HEK293 (cell line): ENCODE data around the gene ARHGEF7.

ENCODE experiments used
- CTCF ChIA-PET: fragments of 350-600 bp; formaldehyde crosslinking; extraction: SDS; loops from one replicate; lab custom pipeline; 2021; ENCODE audit warnings: antibody characterized with exemption; lab: Yijun Ruan, JAX
- POLR2A ChIA-PET: fragments of 300-600 bp; formaldehyde crosslinking; extraction: SDS; loops from one replicate; lab custom pipeline; 2020; ENCODE audit warnings: antibody characterized with exemption, inconsistent platforms; lab: Yijun Ruan, JAX
- H3K27ac ChIP-seq: fragments of 200-500 bp; sonication (Bioruptor generic); 2 replicates; pipeline ENCODE4 v1.5.1; 2014; ENCODE audit warnings: low read depth, low read length, control low read depth, inconsistent platforms; ENCODE audit errors: extremely low read depth
- H3K36me3 ChIP-seq, 2 experiments: fragments of 200-500 bp in 1 of 2; sonication (Bioruptor generic) in 1 of 2; 1 replicate in 1 of 2; 2 replicates in 1 of 2; pipeline ENCODE4 v1.5.1; 2014 to 2017; ENCODE audit warnings: inconsistent platforms in 2 of 2, low read length in 2 of 2; ENCODE audit not compliant: control insufficient read depth in 2 of 2, insufficient read depth in 1 of 2
- H3K4me1 ChIP-seq: fragments of 200-500 bp; sonication (Bioruptor generic); 2 replicates; pipeline ENCODE4 v1.5.1; 2014; ENCODE audit warnings: mild to moderate bottlenecking, low read length, inconsistent platforms; ENCODE audit not compliant: control insufficient read depth, insufficient read depth
- H3K4me3 ChIP-seq: 2 replicates; pipeline ENCODE4 v1.5.1; 2011; ENCODE audit warnings: low read depth, mild to moderate bottlenecking, control low read depth, low read length, moderate library complexity
- H3K9me3 ChIP-seq: fragments of 200-500 bp; sonication (Bioruptor generic); 2 replicates; pipeline ENCODE4 v1.5.1; 2014; ENCODE audit warnings: low read depth, low read length, inconsistent platforms; ENCODE audit not compliant: control insufficient read depth, insufficient read depth
- BCL11A ChIP-seq: fragments of 450-650 bp; formaldehyde crosslinking; IDR thresholded peaks from 2 replicates; pipeline ENCODE4 v1.5.1; 2016; ENCODE audit warnings: low read depth, missing biosample characterization, missing genetic modification characterization
- EGR2 ChIP-seq: fragments of 450-650 bp; formaldehyde crosslinking; IDR thresholded peaks from 2 replicates; pipeline ENCODE4 v1.5.1; 2016; ENCODE audit warnings: low read depth, missing biosample characterization, missing genetic modification characterization
- ELK4 ChIP-seq: IDR thresholded peaks from 2 replicates; pipeline ENCODE4 v1.6.1; 2011; ENCODE audit warnings: mild to moderate bottlenecking, low read depth, low read length, borderline replicate concordance
- MEIS1 ChIP-seq: sonication (generic); formaldehyde crosslinking; IDR thresholded peaks from 2 replicates; pipeline ENCODE4 v1.8.1; 2022; ENCODE audit warnings: missing genetic modification reagents, mild to moderate bottlenecking, borderline replicate concordance
- OSR2 ChIP-seq: fragments of 450-650 bp; formaldehyde crosslinking; IDR thresholded peaks from 2 replicates; pipeline ENCODE4 v1.5.1; 2016; ENCODE audit warnings: missing biosample characterization, missing genetic modification characterization
- RBAK ChIP-seq: fragments of 450-650 bp; formaldehyde crosslinking; IDR thresholded peaks from 2 replicates; pipeline ENCODE4 v1.5.1; 2016; ENCODE audit warnings: missing biosample characterization, missing genetic modification characterization
- SCRT2 ChIP-seq: fragments of 450-650 bp; formaldehyde crosslinking; IDR thresholded peaks from 2 replicates; pipeline ENCODE4 v1.5.1; 2016; ENCODE audit warnings: missing biosample characterization, missing genetic modification characterization
- TRIM28 ChIP-seq: IDR thresholded peaks from 2 replicates; pipeline ENCODE4 v1.6.1; 2011; ENCODE audit warnings: low read length, control low read depth, borderline replicate concordance
- YY2 ChIP-seq: fragments of 450-650 bp; formaldehyde crosslinking; IDR thresholded peaks from 2 replicates; pipeline ENCODE4 v1.5.1; 2016; ENCODE audit warnings: missing biosample characterization, missing genetic modification characterization
- ZBTB1 ChIP-seq: fragments of 450-650 bp; formaldehyde crosslinking; IDR thresholded peaks from 2 replicates; pipeline ENCODE4 v1.5.1; 2016; ENCODE audit warnings: missing biosample characterization, missing genetic modification characterization
- ZBTB11 ChIP-seq: fragments of 450-650 bp; formaldehyde crosslinking; conservative IDR thresholded peaks from 2 replicates; pipeline ENCODE4 v1.5.1; 2016; ENCODE audit warnings: low read depth, missing biosample characterization, missing genetic modification characterization
- ZBTB7A ChIP-seq: fragments of 450-650 bp; formaldehyde crosslinking; IDR thresholded peaks from 2 replicates; pipeline ENCODE4 v1.5.1; 2016; ENCODE audit warnings: low read depth, missing biosample characterization, missing genetic modification characterization
- ZEB2 ChIP-seq: fragments of 450-650 bp; formaldehyde crosslinking; IDR thresholded peaks from 2 replicates; pipeline ENCODE4 v1.5.1; 2016; ENCODE audit warnings: missing biosample characterization, missing genetic modification characterization
- ZIC2 ChIP-seq: fragments of 450-650 bp; formaldehyde crosslinking; IDR thresholded peaks from 2 replicates; pipeline ENCODE4 v1.5.1; 2016; ENCODE audit warnings: missing biosample characterization, missing genetic modification characterization
- ZNF140 ChIP-seq: fragments of 450-650 bp; formaldehyde crosslinking; IDR thresholded peaks from 2 replicates; pipeline ENCODE4 v1.5.1; 2016; ENCODE audit warnings: missing biosample characterization, missing genetic modification characterization
- ZNF146 ChIP-seq: fragments of 450-650 bp; formaldehyde crosslinking; IDR thresholded peaks from 2 replicates; pipeline ENCODE4 v1.5.1; 2016; ENCODE audit warnings: missing biosample characterization, missing genetic modification characterization
- ZNF174 ChIP-seq: fragments of 450-650 bp; formaldehyde crosslinking; IDR thresholded peaks from 2 replicates; pipeline ENCODE4 v1.5.0; 2017; ENCODE audit warnings: missing biosample characterization, mild to moderate bottlenecking, missing genetic modification characterization
- ZNF202 ChIP-seq: fragments of 450-650 bp; formaldehyde crosslinking; IDR thresholded peaks from 2 replicates; pipeline ENCODE4 v1.5.1; 2016; ENCODE audit warnings: missing biosample characterization, missing genetic modification characterization, borderline replicate concordance
- ZNF23 ChIP-seq: fragments of 450-650 bp; formaldehyde crosslinking; IDR thresholded peaks from 2 replicates; pipeline ENCODE4 v1.5.1; 2016; ENCODE audit warnings: missing biosample characterization, missing genetic modification characterization, borderline replicate concordance
- ZNF302 ChIP-seq: fragments of 450-650 bp; formaldehyde crosslinking; IDR thresholded peaks from 2 replicates; pipeline ENCODE4 v1.5.1; 2016; ENCODE audit warnings: missing biosample characterization, missing genetic modification characterization, low read depth
- ZNF354C ChIP-seq: fragments of 450-650 bp; formaldehyde crosslinking; IDR thresholded peaks from 2 replicates; pipeline ENCODE4 v1.5.1; 2016; ENCODE audit warnings: missing biosample characterization, missing genetic modification characterization, low read depth, borderline replicate concordance
- ZNF449 ChIP-seq: fragments of 450-650 bp; formaldehyde crosslinking; IDR thresholded peaks from 2 replicates; pipeline ENCODE4 v1.5.1; 2017; ENCODE audit warnings: missing biosample characterization, mild to moderate bottlenecking, missing genetic modification characterization, moderate library complexity
- ZNF571 ChIP-seq: fragments of 450-650 bp; formaldehyde crosslinking; IDR thresholded peaks from 2 replicates; pipeline ENCODE4 v1.5.0; 2017; ENCODE audit warnings: missing biosample characterization, missing genetic modification characterization
- ZNF639 ChIP-seq: fragments of 450-650 bp; formaldehyde crosslinking; IDR thresholded peaks from 2 replicates; pipeline ENCODE4 v1.5.1; 2016; ENCODE audit warnings: missing biosample characterization, missing genetic modification characterization
- ZNF670 ChIP-seq: fragments of 450-650 bp; formaldehyde crosslinking; IDR thresholded peaks from 2 replicates; pipeline ENCODE4 v1.5.1; 2016; ENCODE audit warnings: missing biosample characterization, missing genetic modification characterization, low read depth

ARHGEF7 gene

GRCh38 chr13:111262281-111262680 lies 147.2 kb downstream of the ARHGEF7 start:
- ChIA-PET CTCF (no interaction called here), POLR2A (no interaction called here)
- H3K36me3 ChIP-seq: peaks cover 0 to 25% of the 10 kb centered on the region in 2 experiments; a peak in 1 of 3 replicates
- no peaks in the 10 kb centered on the region for H3K9me3 ChIP-seq
- H3K4me3 ChIP-seq: no peak overlapping the region
- no peaks in the 10 kb centered on the region for H3K4me1 ChIP-seq
- H3K27ac ChIP-seq: no peak overlapping the region
- no peak for TF ChIP-seq ZBTB11 (tag by site-specific recombination)
- no peak for TF ChIP-seq MEIS1 (CRISPR knock-in tag)
- peak; percentile 74 for TF ChIP-seq SCRT2 (tag by site-specific recombination)

- H3K4me1 ChIP-seq: no peaks in the 10 kb centered on the region
- POLR2A ChIA-PET: no interaction called here
- TF ChIP-seq ZIC2 (tag by site-specific recombination) (peak; percentile 43; the same call in 1 of the 2 replicates), SCRT2 (tag by site-specific recombination) (0 out of 2 replicates have a peak, but pooled peaks have one; percentile 24), ZBTB7A (tag by site-specific recombination) (no peak), RBAK (tag by site-specific recombination) (no peak), ELK4 (no peak), ZBTB1 (tag by site-specific recombination) (no peak)
- TF ChIP-seq, all 188 proteins: peak for 2
- Histone ChIP-seq H3K36me3 (peaks cover 0 to 25% of the 10 kb centered on the region in 2 experiments; a peak in 1 of 3 replicates), H3K27ac (no peak overlapping the region), H3K9me3 (no peaks in the 10 kb centered on the region), H3K4me3 (no peak overlapping the region)
- CTCF ChIA-PET: interaction anchor here (0.5 kb wide), 1 partner anchor 12 kb away, joined by 4 read pairs; no protein-coding TSS in a partner anchor
These were observed 147.6 kb downstream of the ARHGEF7 start for GRCh38 chr13:111262715-111263114.

- peaks cover 0 to 25% of the 10 kb centered on the region in 2 experiments; a peak in 1 of 3 replicates for H3K36me3 ChIP-seq
- no peak for TF ChIP-seq ZNF639 (tag by site-specific recombination)
- no peak for TF ChIP-seq BCL11A
- no peak for TF ChIP-seq ZNF146 (tag by site-specific recombination)
- no peak for TF ChIP-seq ZNF174
- TF ChIP-seq ZNF23 (tag by site-specific recombination): no peak
- no peak for TF ChIP-seq ZNF354C (tag by site-specific recombination)
- no peak for TF ChIP-seq YY2 (tag by site-specific recombination)
- no peak for TF ChIP-seq ZEB2
- TF ChIP-seq EGR2 (tag by site-specific recombination): no peak
- no peak for TF ChIP-seq ZNF302
- no peak for TF ChIP-seq ZNF140 (tag by site-specific recombination)
- no peak for TF ChIP-seq TRIM28
- no peak for TF ChIP-seq ZNF670 (tag by site-specific recombination)
- no peak for TF ChIP-seq ZNF449 (tag by site-specific recombination)
- TF ChIP-seq ZNF571: no peak
- no peak for TF ChIP-seq OSR2 (tag by site-specific recombination)
- no peak for TF ChIP-seq ZNF202 (tag by site-specific recombination)
These were observed 148.5 kb downstream of the ARHGEF7 start for GRCh38 chr13:111263566-111263965.

More at GRCh38 chr13:111263566-111263965, 148.5 kb downstream of the ARHGEF7 start:
- ChIA-PET POLR2A (no interaction called here), CTCF (interaction anchor here (0.5 to 0.6 kb wide), 3 partner anchors 53 to 712 kb away, joined by 3 to 4 read pairs (median 3); no protein-coding TSS in a partner anchor)
- Histone ChIP-seq H3K4me3 (no peak overlapping the region), H3K27ac (no peak overlapping the region), H3K9me3 (no peaks in the 10 kb centered on the region), H3K4me1 (no peaks in the 10 kb centered on the region)
